Esophagus muscularis mucosa (tissue), 4 donors: ENCODE results near the gene SLC39A11. TPM values are rescaled to one million over a fixed set of nuclear protein-coding genes. Genes with fewer than 3 reads are reported as not detected.

Experiments
- DNase-seq: peaks from one replicate; pipeline ENCODE4 v3.0.0-alpha.2; 2017; ENCODE audit errors: extremely low spot score
- H3K27ac ChIP-seq, 4 donors: fragments of 200-600 bp; sonication (generic); replicated peaks in 1 of 4; 1 replicate in 3 of 4; 2 replicates in 1 of 4; pipeline ENCODE4 v1.5.1; 2016 to 2019; ENCODE audit warnings: mild to moderate bottlenecking in 1 of 4
- H3K27me3 ChIP-seq, 4 donors: fragments of 200-600 bp; sonication (generic); one replicate each; pipeline versions ENCODE4 v1.5.1 to v1.6.0; 2016 to 2019
- H3K36me3 ChIP-seq, 4 donors: fragments of 200-600 bp; sonication (generic); one replicate each; pipeline ENCODE4 v1.5.1; 2016 to 2019
- H3K4me1 ChIP-seq, 4 donors: fragments of 200-600 bp; sonication (generic); one replicate each; pipeline ENCODE4 v1.5.1; 2016 to 2019
- H3K4me3 ChIP-seq, 4 donors: fragments of 200-600 bp; sonication (generic); 1 replicate in 2 of 4; 2 replicates in 2 of 4; pipeline ENCODE4 v1.5.1; 2016 to 2019; ENCODE audit warnings: mild to moderate bottlenecking in 4 of 4, moderate library complexity in 1 of 4
- H3K9me3 ChIP-seq, 4 donors: fragments of 200-600 bp; sonication (generic); 1 replicate in 3 of 4; 2 replicates in 1 of 4; pipeline ENCODE4 v1.5.1; 2016 to 2019
- EP300 ChIP-seq: sonication (generic); formaldehyde crosslinking; IDR thresholded peaks from one replicate; pipeline ENCODE4 v1.6.1; 2017; ENCODE audit warnings: antibody characterized with exemption
- POLR2A ChIP-seq: fragments of 450-650 bp; IDR thresholded peaks from one replicate; pipeline ENCODE4 v1.6.1; 2017; ENCODE audit warnings: antibody characterized with exemption, moderate library complexity, mild to moderate bottlenecking, low read depth
- POLR2AphosphoS5 ChIP-seq, 2 donors: sonication (generic); formaldehyde crosslinking; IDR thresholded peaks; one replicate each; pipeline ENCODE4 v1.6.1; 2017; ENCODE audit warnings: antibody characterized with exemption in 2 of 2
- WGBS: methylation state at CpG from one replicate; pipeline ENCODE4 v1.1.5; 2018; 5-methylcytosine and 5-hydroxymethylcytosine counted together
- intact Hi-C: fragments of 100-400 bp; cut with DNase I; formaldehyde crosslinking; loops from one replicate; pipeline ENCODE4 v1.15.1; 2023
- total RNA-seq, 4 donors: library from RNA; depleted of rRNA; stranded (reverse); fragments of >200 nt; gene quantifications; one replicate each; pipeline versions ENCODE4 v1.1.0 to v1.2.1, GENCODE V29; 2016
- TF ChIP-seq, protein P1 (sequence below), 3 experiments: fragments of 200-600 bp in 2 of 3; fragments of 450-650 bp in 1 of 3; sonication (generic) in 2 of 3; IDR thresholded peaks; one replicate each; pipeline ENCODE4 v1.5.1; 2017 to 2019; ENCODE audit warnings: antibody characterized with exemption in 3 of 3, mild to moderate bottlenecking in 2 of 3, moderate library complexity in 1 of 3

Gene SLC39A11
- total RNA-seq, 4 donors from 2014 or later: 7.5 to 20.2 (median 18.4) TPM

DNA sequence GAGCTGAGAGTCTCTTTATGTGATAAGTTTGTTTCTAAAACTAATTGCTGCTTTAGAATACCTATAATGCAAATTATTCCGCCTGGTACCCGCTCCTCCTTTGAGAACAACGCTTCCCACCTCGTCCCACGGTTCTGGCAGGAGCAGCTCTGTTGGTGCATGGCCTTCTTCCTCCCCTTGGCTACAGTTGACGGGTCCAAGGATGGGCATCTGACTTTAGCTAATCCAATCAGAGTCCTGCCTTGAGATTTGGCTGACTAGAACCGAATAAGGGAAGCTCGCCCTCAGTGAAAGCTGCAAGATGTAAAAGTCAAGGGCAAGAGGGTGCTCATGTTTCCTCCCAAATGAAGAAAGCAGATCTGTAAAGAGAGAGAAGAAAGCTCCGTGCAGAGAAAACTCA lies 481.3 kb downstream of the SLC39A11 start:
- H3K9me3 ChIP-seq: peaks cover 0 to 9% (median 8%) of the 10 kb centered on the region in 4 donors
- TF ChIP-seq, protein P1, sequence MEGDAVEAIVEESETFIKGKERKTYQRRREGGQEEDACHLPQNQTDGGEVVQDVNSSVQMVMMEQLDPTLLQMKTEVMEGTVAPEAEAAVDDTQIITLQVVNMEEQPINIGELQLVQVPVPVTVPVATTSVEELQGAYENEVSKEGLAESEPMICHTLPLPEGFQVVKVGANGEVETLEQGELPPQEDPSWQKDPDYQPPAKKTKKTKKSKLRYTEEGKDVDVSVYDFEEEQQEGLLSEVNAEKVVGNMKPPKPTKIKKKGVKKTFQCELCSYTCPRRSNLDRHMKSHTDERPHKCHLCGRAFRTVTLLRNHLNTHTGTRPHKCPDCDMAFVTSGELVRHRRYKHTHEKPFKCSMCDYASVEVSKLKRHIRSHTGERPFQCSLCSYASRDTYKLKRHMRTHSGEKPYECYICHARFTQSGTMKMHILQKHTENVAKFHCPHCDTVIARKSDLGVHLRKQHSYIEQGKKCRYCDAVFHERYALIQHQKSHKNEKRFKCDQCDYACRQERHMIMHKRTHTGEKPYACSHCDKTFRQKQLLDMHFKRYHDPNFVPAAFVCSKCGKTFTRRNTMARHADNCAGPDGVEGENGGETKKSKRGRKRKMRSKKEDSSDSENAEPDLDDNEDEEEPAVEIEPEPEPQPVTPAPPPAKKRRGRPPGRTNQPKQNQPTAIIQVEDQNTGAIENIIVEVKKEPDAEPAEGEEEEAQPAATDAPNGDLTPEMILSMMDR (IDR thresholded peaks at IDR 0.05): no peak
- TF ChIP-seq POLR2AphosphoS5 (IDR thresholded peaks at IDR 0.05): no peak
- TF ChIP-seq POLR2A: no peak
- no peak for TF ChIP-seq EP300
- WGBS: 78% methylated on average over 9 of the region's 9 CpGs
- peaks cover 0 to 3% (median 0%) of the 10 kb centered on the region in 4 donors for H3K4me1 ChIP-seq
- no peaks in the 10 kb centered on the region for H3K36me3 ChIP-seq
- H3K27ac ChIP-seq: no peak overlapping the region
- no peak for DNase-seq
- intact Hi-C loops: no loop called here
- peaks cover 0 to 38% (median 1%) of the 10 kb centered on the region in 4 donors for H3K27me3 ChIP-seq
- H3K4me3 ChIP-seq: no peak overlapping the region

DNA sequence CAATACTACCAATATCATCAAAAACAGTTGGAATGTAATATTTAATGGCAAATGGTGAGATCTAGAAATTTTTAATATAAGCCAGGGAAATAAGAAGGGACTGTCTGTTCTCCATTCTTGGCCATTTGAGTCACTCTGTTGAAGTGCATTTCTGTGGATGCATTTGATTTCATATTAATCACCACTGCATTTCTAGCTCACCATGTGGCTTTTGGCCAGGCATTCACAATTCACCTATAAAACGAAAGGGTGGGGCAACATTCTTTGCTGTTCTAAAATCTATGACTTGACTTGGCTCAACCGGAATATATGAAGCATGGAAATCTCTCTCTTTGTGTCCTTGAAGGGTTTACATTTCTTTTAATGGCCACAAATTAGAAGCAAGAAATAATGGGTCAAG lies 483.0 kb downstream of the SLC39A11 start:
- intact Hi-C loops: no loop called here
- H3K27ac ChIP-seq: no peak overlapping the region
- 72% methylated on average over 2 of the region's 2 CpGs for WGBS

DNA sequence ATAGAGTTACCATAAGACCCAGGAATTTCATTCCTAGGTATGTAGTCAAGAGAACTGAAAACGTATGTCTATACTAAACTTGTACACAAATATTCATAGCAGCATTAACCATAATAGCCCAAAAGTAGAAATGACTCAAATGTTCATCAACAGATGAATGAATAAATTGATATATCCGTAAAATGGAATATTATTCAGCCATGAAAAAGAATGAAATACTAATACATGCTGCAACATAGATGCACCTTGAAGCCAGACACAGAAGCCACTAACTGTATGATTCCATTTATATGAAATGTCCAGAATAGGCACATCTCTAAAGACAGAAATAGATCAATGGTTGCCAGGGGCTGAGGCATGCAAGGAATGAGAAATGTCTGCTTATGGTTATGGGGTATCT lies 484.1 kb downstream of the SLC39A11 start:
- no peak for TF ChIP-seq EP300
- TF ChIP-seq POLR2AphosphoS5 (IDR thresholded peaks at IDR 0.05): no peak
- TF ChIP-seq POLR2A: no peak
- TF ChIP-seq, protein P1 (IDR thresholded peaks at IDR 0.05): no peak
- 78% methylated on average over 2 of the region's 2 CpGs for WGBS
- no peak overlapping the region for H3K27ac ChIP-seq
- H3K36me3 ChIP-seq: no peaks in the 10 kb centered on the region
- DNase-seq: no peak
- peaks cover 0 to 32% (median 0%) of the 10 kb centered on the region in 4 donors for H3K27me3 ChIP-seq
- intact Hi-C loops: no loop called here
- H3K9me3 ChIP-seq: peaks cover 0 to 9% (median 8%) of the 10 kb centered on the region in 4 donors
- H3K4me1 ChIP-seq: no peaks in the 10 kb centered on the region
- no peak overlapping the region for H3K4me3 ChIP-seq

More for the DNA sequence above, 483.0 kb downstream of the SLC39A11 start:
- no peak for TF ChIP-seq POLR2A
- TF ChIP-seq, protein P1 (IDR thresholded peaks at IDR 0.05): no peak
- TF ChIP-seq POLR2AphosphoS5 (IDR thresholded peaks at IDR 0.05): no peak
- TF ChIP-seq EP300: no peak
- Histone ChIP-seq H3K4me3 (no peak overlapping the region), H3K9me3 (peaks cover 0 to 9% (median 8%) of the 10 kb centered on the region in 4 donors), H3K4me1 (no peaks in the 10 kb centered on the region), H3K36me3 (no peaks in the 10 kb centered on the region), H3K27me3 (peaks cover 0 to 36% (median 0%) of the 10 kb centered on the region in 4 donors)
- no peak for DNase-seq

DNA sequence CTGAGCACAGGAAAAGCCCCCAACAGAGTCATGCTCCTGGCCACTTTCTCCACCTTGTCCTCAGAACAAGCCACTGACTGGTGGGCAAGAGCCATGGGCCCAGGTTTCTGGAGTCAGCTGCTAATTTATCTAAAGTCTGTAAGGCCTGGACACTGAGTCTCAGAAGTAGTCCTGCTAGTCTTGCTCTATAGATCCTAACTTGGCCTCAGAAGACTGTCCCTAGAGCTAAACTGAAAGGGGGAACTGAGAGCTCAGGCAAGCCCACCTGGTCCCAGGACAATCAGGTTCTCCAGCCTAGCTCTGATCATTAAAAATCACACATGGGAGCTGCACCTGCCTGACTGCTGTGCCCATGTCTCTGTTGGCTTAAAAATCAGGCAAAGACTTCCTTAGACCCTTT lies 485.8 kb downstream of the SLC39A11 start:
- TF ChIP-seq POLR2A (no peak), EP300 (no peak), POLR2AphosphoS5 (IDR thresholded peaks at IDR 0.05) (no peak)
- TF ChIP-seq, protein P1 (IDR thresholded peaks at IDR 0.05): no peak

DNA sequence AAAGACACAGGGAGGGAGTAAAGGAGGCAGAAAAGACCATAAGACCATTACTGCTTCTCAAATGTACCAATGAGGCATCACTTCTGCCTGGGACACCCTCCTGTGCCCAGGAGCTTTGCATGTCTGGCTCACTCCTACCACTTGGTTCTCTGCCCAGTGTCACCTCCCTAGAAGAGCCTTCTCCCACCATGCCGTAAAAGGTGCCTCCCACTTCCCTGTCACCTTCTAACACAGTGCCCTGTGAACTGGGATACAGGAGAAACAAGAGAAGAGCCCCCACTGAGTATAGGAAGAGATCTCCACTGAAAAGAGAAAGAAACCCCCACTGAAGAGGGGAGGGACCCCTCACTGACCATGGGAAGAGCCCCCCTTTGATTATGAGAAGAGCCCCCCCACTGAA lies 486.9 kb downstream of the SLC39A11 start:
- TF ChIP-seq EP300: no peak
- no peak for TF ChIP-seq POLR2AphosphoS5 (IDR thresholded peaks at IDR 0.05)
- TF ChIP-seq, protein P1 (IDR thresholded peaks at IDR 0.05): no peak
- TF ChIP-seq POLR2A: no peak
- H3K4me3 ChIP-seq: no peak overlapping the region
- H3K27ac ChIP-seq: no peak overlapping the region
- H3K36me3 ChIP-seq: no peaks in the 10 kb centered on the region
- peaks cover 0 to 41% (median 2%) of the 10 kb centered on the region in 4 donors for H3K27me3 ChIP-seq
- intact Hi-C loops: no loop called here
- H3K4me1 ChIP-seq: no peaks in the 10 kb centered on the region
- H3K9me3 ChIP-seq: peaks cover 0 to 9% (median 8%) of the 10 kb centered on the region in 4 donors
- WGBS: 61% methylated on average over 1 of the region's 1 CpG
- no peak for DNase-seq

More for the DNA sequence above, 485.8 kb downstream of the SLC39A11 start:
- Histone ChIP-seq H3K27me3 (peaks cover 0 to 38% (median 2%) of the 10 kb centered on the region in 4 donors), H3K36me3 (no peaks in the 10 kb centered on the region), H3K4me3 (no peak overlapping the region), H3K27ac (no peak overlapping the region), H3K9me3 (peaks cover 0 to 9% (median 8%) of the 10 kb centered on the region in 4 donors), H3K4me1 (no peaks in the 10 kb centered on the region)
- DNase-seq: no peak
- intact Hi-C loops: no loop called here
